Fibroblast of peridontal ligament (primary cell): Measurements from ENCODE around the gene FKBP14.
"Not testable (repeated sequence)": the region's sequence is repeated elsewhere in the genome, so short reads cannot be mapped to it uniquely, and the experiment has no call there.

ENCODE experiments used
- DNase-seq: peaks from one replicate; pipeline ENCODE4 v3.0.0-alpha.2; 2010; ENCODE audit errors: extremely low read depth

Gene FKBP14

DNA sequence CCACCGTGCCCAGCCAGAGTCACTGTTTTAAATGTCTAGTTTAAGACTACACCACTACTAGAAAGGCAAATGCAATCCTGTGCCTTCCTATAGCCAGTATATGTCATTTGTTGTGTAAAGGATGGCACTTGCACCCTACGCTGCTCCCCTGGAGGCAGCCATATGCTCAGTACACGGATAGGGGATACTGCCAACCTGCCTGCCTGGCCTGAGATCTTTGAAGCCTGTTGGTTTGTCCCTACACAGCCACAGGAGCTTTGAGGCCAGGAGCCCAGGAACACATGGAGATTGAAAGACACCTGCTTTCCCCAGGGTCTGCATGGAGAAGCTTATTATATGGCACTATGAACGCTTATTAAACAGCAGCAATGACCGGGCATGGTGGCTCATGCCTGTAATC, 34.6 kb downstream of the FKBP14 start:
- no peak for DNase-seq

DNA sequence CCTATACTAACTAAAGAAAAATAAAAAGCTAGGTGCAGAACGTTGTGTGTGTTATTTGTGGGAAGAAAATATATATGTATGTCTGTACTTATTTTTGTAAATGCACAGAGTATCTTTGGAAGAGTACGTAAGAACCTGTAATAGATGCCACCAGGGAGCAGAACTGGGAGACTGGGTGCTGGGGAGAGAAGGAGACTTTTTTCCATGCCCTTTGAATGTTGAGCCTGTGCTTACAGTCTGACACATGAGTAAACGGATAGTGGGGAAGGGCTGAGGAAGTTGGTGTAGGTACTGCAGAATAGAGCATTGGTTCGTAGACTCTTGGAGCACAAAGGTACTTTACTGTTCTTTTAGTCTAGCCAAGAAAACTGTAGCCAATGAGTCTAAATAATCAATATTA, 35.6 kb downstream of the FKBP14 start:
- DNase-seq, result no peak

DNA sequence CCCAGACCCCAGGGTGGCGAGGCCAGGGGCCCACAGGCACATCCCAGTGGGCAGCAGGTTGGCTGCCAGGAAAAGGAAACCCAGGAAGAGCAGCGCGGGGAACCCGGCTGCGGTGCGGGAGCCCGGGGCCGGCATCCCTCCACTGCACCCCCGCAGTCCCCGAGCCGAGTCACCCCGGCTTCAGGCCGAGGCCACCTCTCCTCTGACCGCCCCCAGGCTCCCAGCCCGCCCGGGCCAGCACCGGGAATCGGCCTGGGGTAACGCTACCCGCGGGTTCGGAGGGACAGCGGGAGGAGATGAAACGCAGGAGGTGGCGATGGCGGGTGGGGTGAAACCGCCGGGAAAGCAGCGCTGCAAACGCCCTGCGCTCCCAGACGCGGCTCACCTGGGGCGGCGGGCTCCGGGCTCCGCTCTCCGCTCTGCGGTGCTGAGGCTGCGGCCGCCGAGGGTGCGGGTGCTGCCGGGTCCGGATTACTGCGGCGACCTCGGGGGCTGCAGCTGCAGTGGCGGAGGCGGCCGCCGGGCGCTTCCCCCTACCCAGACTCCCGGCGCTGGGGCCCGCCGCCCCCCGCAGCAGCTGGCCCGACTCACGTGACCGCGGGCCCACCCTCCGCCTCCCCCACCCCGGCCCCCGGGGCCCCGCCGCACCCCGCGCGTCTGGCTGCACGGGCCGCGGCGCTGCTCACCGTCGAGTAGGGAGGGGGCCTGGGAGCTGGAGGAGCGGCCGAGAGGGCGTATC, 37.1 kb downstream of the FKBP14 start, which contains the start of gene SCRN1:
Gene SCRN1, minus strand, starts transcription at position 545 of the 739 bp plus-strand sequence. CDS start 20,734 bp downstream, outside the sequence.
- no peak for DNase-seq

DNA sequence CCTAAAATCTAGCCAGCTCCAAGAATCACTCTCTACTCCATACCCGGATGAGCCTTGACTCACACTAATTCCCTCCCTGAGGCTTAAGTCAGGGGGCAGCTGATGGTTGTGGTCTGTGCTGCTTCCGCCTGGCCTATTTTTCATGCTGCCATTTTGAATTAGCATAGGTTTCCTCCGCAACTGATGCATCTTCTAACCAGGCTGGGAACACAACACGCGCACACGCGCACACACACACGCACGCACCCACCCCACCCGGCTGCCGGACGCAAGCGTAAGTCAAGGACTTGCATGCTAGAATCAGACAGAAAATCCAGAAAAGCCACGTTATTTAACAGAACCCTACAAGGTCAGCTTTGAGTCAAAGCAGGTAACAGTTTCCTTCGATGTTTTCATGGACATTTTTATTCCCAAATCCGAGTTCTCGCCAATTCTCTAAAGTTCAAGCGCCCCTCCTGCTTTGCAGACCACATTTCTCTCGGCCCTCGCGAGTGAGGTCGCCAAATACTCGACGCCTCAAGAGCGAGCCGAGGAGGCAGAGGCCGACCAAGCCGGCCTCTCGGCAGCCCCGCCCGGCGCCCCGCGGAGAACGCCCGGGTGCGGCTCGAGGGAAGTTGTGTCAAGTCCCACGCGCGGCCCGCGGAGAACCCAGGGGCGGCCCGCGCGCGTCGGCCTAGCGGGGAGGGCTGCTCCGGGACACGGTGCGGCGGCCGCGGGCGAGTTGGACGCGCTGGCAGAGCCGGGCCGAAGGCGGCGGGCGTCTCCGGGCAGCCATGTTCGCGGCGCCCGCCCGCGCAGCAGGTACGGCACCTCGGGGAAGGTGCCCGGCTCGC, 37.9 kb downstream of the FKBP14 start:
- peak; percentile 33 for DNase-seq

DNA sequence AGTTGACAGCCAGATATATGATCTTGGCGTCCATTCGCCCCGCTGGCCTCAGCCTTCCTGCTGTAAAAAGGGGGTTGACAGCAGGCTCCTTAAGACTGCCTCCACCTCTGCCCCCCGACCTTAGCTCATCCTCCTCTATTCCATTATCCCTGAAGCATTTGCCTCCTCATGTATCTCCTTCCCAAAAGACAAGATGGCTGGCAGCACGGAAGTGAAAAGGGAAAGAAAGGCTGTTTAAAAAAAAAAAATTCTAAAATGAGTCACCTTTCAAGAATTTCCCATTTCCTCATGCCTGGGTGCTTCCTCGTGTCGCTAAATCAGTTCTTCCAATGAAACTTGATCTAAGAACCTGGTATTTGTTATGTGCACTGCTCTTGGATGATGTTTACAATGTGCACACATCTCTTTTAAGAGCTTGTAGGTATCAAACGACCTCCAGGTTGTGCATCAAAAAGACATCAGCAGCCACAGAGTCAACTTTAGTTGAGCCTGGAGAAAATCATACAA, 38.6 kb downstream of the FKBP14 start:
- peak; percentile 80 for DNase-seq

DNA sequence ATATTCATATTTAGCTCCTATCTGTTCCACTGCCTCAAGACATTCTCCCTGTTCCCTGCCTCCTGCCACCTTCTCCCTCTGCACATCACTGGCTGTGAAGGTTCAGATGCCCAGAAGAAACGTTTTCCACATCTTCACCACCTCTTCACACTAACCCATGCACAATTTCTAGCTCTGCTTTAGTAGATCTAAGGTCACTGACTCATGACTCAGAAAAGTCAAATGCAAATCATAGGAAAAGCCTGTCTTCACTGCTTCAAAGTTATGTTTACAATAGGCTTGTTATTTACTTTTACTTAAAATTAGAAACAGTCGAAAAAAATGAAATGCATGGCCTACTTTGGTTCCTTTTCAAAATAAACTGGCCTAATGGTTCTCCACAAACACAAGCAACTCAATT, 39.4 kb downstream of the FKBP14 start:
- peak; percentile 72 for DNase-seq

DNA sequence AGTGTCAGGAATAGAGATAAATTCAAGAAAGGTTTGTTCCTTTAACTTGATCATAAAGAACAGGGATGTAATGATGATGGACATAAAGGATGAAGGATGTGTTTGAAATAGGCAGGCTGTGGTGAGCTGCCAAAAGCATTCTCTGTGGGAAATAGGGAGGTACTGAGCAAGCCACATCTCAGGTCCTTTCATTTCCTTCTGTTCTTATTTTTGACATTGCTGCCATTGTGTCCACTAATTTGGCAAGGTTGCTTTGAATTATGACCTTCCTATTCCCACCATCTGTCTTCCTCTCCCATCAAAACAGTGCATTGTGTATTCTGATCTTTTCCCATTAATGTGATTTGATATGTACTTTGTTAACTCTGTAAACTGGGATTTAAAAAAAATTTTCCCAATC, 46.4 kb downstream of the FKBP14 start:
- DNase-seq, result no peak

DNA sequence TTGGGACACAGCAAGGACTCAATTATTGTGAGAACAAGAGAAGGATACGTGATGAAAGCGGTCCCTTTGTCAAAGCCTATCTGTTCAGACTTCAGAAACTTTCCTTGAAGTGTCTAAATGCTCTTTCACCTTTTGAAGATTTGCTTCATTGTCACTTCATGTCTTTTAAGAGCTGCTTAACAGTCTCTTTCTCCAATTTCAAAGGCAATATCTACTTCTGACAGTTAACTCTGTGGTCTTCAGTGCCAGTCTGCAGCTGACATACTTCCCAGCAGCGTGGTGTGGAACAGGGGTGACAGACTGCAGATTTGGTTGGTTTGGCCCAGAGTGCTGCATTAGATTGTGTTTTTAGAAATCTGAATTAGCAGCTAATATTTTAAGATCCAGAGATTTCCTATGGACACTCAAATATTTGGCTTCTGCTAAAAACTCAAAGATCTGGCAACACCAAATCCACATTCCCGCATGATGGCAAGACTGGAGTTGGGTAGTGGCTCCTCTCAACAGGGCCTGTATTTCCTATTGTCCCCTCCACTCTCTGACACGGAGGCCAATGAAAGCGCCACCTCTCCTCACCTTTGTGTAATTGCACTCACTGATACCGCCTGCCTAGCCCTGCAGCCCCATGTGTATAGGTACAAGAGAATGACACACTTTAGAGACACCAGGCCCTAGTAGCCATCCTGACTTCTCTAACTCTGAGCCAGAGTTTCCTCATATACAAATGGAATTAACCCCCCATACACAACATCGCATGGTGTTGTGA, 48.4 kb downstream of the FKBP14 start:
- DNase-seq, result no peak

DNA sequence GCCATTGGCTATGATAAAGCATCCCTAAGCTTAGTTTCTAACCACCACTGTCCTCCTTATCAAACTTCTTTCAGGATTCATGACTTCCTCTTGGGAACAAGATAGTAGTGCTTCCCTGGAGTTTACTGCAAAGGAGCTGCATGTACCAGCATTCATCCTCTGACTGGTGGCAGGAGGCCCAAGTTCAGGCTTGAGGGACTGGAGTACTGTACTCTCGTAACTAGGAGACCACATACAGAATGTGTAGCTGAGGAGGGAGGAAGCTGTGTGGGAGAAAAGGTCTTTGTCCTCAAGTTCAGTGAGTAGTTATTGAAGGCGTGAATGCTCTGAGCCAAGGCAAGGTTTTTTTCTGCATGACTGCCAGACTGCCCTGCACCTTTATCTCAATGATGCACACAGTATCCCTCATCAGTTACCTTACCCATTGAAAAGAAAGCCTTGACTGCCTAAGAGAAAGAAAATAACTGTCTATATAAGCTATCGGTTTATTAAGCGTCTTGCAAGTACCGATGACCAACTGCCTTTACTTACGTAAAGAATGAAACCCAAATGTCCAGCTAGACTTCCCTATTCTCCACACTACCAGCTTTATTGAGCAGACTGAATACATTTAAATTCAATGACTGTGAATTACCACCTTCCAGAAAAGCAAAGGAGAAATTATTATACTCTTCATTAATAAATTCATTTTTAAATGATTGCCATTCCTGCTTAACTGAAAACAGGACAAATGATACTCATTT, 49.7 kb downstream of the FKBP14 start:
- DNase-seq, result no peak

DNA sequence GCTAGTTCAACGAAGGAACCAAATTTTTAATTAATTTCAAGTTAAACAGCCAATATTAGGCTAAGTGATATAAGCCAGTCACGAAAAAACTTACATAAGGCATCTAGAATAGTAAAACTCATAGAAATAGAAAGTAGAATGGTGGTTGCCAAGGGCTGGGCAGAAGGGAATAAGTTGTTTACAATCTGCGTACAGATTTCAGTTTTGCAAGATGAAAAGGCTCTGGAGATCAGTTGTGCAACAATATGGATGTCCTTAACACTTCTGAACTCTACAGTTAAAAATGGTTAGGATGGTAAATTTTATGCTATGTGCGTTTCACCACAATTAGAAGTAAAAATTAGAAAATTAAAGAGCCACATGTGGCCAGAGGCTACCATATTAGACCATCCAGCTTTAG, 50.2 kb downstream of the FKBP14 start:
- peak; percentile 85 for DNase-seq

DNA sequence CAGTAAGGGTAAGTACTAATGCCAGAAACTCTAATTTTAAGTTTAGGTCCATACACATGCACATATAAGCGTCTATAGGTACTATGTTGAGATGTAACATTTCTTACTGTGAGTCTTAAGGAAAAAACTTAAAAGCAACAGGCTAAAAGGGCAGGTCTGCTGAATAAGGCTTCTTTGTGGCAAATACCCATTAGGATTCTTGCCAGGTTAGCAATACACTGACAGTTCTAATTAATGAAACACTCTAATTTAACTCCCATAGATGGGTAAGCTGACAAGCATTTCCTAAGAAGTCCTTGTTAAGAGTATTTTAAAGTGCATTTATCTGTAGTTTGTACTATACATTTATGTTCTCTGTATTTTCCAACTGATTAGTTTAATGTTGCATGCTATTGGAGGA, 50.9 kb downstream of the FKBP14 start:
- DNase-seq, result no peak

DNA sequence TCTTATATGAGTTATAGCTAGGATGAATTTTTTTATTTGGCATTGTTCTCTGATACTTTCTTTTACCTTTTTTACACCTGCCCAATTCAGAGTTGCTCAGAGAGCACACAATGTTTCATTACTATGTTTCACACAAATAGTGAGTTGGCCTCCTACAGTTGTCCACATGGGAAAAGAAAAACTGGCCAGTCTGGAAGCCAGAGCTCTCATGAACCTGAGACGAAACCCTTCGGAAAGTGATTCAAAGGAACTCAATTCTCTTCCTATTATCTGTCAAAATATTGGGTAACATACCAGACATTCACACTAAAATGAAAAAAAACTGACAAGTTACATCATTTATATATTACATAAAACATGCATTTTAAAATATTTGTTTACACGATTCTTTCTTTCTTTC, 52.2 kb downstream of the FKBP14 start:
- DNase-seq, result no peak

DNA sequence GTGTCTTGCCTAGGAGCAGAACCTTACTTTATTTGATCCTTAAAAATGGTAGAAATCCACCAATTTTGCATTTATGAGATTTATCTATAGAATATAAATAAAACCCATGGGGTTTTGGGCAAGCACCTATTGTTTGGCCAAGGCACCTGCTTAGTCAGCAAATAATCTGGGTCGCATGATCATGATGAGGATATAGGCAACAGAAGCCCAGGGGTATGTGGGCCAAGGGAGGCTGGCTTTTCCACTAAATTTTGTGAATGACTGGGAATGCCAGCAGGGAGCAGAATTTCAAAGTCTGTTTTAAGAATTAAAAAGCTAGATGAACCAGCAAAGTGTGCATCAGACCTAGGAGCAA, 54.2 kb downstream of the FKBP14 start:
- DNase-seq, result no peak

DNA sequence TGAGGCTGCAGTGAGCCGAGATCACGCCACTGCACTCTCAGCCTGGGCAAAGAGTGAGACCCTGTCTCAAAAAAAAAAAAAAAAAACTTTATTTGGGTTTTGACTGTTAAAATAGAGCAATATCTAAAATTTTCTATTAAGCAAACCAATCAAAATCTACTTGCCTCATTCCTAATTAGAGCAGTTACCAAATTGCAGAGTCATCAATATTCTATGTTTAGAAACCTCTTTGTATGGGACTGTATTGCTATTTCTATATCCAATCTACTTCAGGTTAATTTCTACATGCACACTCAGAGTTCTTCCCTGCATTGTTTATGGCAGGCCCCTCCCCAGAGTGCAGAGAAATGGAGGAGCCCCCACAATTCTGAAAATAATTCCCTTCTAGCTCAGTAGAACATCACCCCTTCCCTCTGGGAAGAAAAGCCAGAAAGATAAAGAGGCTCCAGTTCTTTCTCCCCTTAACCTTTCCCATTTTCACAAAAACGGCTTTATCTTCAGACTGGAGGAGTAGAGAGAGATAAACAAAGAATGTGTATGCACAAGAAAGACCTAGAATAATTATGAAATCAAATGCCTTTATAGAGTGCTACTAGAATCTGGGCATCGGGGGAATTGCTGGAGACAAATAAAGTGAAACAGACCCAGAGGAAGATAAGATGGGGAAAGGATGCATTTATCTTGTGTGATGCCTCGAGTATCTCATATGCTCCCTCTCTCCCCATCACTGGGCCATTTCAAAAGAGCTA, 54.8 kb downstream of the FKBP14 start:
- DNase-seq, result no peak

DNA sequence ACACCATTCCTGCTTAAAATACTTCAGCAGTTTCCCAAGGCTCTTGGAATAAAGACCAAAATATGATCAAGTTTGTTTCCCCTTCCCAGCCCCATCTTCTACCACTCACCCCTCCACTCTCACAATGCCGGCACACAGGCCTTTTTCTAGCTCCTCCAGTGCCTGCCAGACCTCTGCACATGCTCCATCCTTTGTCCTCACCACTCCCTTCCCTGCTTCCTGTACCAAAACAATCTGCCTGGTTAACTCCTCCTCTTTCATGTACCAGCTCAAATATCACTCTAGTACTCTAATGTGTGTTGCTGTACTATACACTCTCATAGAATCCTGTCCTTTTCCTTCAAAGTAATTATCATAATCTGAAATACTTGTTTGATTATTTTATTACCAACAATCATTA, 56.3 kb downstream of the FKBP14 start:
- DNase-seq, result no peak

DNA sequence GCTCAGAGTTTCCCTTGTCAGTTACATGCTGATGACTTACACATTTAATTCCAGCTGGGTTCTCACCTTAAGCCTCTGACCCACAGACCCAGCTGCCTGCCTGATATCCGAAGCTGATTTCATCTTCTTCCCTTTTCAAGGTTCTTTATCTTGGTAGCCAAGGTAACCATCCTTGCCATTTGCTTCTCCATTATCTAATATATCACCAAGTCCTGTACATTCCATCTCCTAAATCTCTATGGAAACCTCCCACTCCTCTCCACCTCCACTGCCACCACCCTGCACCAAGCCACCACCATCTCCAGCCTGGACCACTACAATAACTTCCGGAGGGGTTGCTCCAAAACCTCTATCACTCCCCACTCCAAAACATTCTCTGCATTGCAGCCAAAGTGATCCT, 56.8 kb downstream of the FKBP14 start:
- no peak for DNase-seq

DNA sequence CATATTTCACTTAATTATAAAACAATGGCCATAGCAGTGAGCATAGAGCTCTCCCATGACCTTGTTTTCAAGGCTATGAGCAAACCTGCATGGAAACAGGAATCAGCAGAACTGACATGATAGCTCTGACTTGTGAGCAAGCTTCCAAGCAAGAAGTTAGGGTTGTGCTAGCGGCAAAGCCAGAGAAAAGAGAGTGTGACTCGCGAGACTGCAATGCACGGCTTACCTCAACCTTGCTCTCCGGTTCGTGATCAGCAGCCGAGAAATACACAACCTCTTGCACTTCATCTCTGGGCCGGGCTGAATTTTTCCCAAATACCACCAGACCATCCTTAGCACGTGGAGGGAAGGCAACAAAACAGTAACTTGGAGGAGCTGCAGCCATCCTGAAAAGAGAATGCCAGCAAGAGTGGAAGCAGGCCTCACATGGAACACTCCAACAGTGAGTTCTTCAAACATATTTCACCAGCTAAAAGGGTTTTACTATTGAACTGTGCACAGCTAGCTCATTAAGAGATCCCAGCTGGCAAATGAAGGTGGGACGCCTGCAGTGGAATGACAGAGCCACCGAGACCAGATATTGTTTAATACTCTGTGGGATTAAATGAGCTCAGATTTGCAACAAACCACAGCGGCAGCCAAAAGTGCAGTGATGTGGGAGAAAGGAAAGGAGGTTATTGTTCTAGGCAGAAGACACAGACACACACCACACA, 57.7 kb downstream of the FKBP14 start:
- DNase-seq, result peak; percentile 30

DNA sequence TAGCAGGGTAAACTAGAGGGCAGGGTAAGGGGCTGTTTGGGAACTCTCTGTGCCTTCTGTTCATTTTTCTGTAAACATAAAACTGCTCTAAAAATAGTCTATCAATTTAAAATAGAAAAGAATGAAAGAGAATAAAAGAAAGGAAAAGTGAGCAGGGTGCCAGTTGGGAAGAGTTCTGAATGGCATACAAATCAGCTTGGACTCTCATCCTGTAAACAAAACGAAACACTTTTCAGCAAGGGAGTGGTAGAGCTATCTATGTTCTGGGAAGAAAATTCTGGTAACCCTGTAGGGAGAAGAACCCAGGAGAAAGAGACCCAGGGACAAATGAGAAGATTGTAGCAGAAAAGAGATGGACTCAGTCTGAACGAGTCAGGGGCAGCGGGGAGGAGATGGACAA, 61.5 kb downstream of the FKBP14 start:
- no peak for DNase-seq

DNA sequence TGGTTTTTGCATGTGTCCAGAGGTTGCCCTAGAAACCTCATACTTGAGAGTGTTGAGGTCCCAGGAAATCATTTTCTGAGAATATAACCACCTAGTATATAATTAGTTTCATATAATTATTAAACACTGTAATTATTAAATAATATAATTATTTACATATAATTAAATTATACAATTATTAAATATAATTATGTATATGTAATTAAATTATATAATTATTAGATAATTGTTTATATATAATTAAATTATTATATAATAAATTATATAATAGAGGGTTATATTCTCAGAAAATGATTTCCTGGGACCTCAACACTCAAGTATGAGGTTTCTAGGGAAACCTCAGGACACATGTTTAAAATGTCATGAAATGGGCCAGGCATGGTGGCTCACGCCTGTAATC, 64.5 kb downstream of the FKBP14 start:
- DNase-seq, result no peak

DNA sequence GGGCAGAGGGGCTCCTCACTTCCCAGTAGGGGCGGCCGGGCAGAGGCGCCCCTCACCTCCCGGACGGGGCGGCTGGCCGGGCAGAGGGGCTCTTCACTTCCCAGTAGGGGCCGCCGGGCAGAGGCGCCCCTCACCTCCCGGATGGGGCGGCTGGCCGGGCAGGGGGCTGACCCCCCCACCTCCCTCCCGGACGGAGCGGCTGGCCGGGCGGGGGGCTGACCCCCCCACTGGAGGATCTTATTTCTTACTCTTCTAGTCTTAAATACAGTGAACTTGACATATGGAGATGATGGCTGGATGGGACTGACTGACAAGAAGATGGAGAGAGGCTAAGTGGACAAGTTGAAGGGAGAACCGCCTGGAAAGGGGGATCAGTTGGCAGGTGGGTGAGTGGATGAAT, 64.9 kb downstream of the FKBP14 start:
- DNase-seq, result not testable (repeated sequence)
